GM10248 (cell line): ENCODE results near the gene ZXDC.

ENCODE experiments used
- CTCF ChIA-PET: fragments of 300-600 bp; sonication (Branson Sonifier 250); formaldehyde crosslinking; extraction: SDS; loops from one replicate; lab custom pipeline; 2021; ENCODE audit warnings: antibody characterized with exemption; lab: Yijun Ruan, JAX
- POLR2A ChIA-PET: fragments of 350-650 bp; sonication (Branson Sonifier 250); formaldehyde crosslinking; extraction: SDS; loops from one replicate; lab custom pipeline; 2020; ENCODE audit warnings: antibody characterized with exemption; lab: Yijun Ruan, JAX
- DNase-seq: peaks from one replicate; pipeline ENCODE4 v3.0.0; 2012; ENCODE audit errors: extremely low spot score
- CTCF ChIP-seq: IDR thresholded peaks from 2 replicates; pipeline ENCODE4 v1.5.1; 2012; ENCODE audit warnings: mild to moderate bottlenecking, low read depth; ENCODE audit errors: extremely low read depth, missing control alignments, control extremely low read depth

The ZXDC gene

GRCh38 chr3:126397610-126398422 is 77.9 kb downstream of the ZXDC start:
- DNase-seq = no peak
- ChIA-PET POLR2A (no interaction called here), CTCF (interaction anchor here (0.8 to 1.2 kb wide), 2 partner anchors 7 to 10 kb away, joined by 3 read pairs; no protein-coding TSS in a partner anchor)
- TF ChIP-seq CTCF = no peak

GRCh38 chr3:126396536-126396935 is 79.2 kb downstream of the ZXDC start:
- TF ChIP-seq CTCF = no peak
- ChIA-PET CTCF (interaction anchor here (1.2 to 2.2 kb wide), 2 partner anchors 8 to 14 kb away, joined by 3 to 6 read pairs; no protein-coding TSS in a partner anchor), POLR2A (interaction anchor here (0.7 kb wide), 1 partner anchor 9 kb away, joined by 3 read pairs; no protein-coding TSS in a partner anchor)
- no peak for DNase-seq

- DNase-seq = no peak
- CTCF ChIA-PET = interaction anchor here (0.8 to 2.2 kb wide), 2 partner anchors 14 to 24 kb away, joined by 3 to 6 read pairs; no protein-coding TSS in a partner anchor
- POLR2A ChIA-PET = no interaction called here
- no peak for TF ChIP-seq CTCF
Observed at GRCh38 chr3:126395846-126396513, 79.7 kb downstream of the ZXDC start.

GRCh38 chr3:126394977-126395321 is 80.7 kb downstream of the ZXDC start:
- ChIA-PET CTCF (interaction anchor here (0.8 to 2.2 kb wide), 2 partner anchors 13 to 23 kb away, joined by 3 to 6 read pairs; no protein-coding TSS in a partner anchor), POLR2A (no interaction called here)
- TF ChIP-seq CTCF = no peak
- no peak for DNase-seq

- DNase-seq = no peak
- ChIA-PET POLR2A (no interaction called here), CTCF (interaction anchor here (1.8 to 2.5 kb wide), 3 partner anchors 9 to 465 kb away, joined by 5 to 7 read pairs (median 6); no protein-coding TSS in a partner anchor)
- TF ChIP-seq CTCF = no peak
Observed at GRCh38 chr3:126394179-126394976, 81.3 kb downstream of the ZXDC start, which contains the start of gene CFAP100. CFAP100 (plus strand) TSS chr3:126394909; CDS start chr3:126396001, 1,092 bp downstream.
